Vagina (tissue), 2 donors: ENCODE data around the gene LILRB2. TPM values are rescaled to one million over a fixed set of nuclear protein-coding genes. Genes with fewer than 3 reads are reported as not detected.

Source experiments
- DNase-seq, 2 donors: peaks; one replicate each; pipeline ENCODE4 v3.0.0-alpha.2; 2017; ENCODE audit errors: extremely low spot score in 2 of 2
- H3K27ac ChIP-seq: fragments of 200-600 bp; sonication (generic); one replicate; pipeline ENCODE4 v1.5.1; 2019
- H3K27me3 ChIP-seq: fragments of 200-600 bp; sonication (generic); one replicate; pipeline ENCODE4 v1.5.1; 2019
- H3K36me3 ChIP-seq, 2 donors: fragments of 200-600 bp; sonication (generic); one replicate each; pipeline ENCODE4 v1.5.1; 2017 to 2019
- H3K4me1 ChIP-seq: fragments of 200-600 bp; sonication (generic); one replicate; pipeline ENCODE4 v1.5.1; 2019
- H3K4me3 ChIP-seq, 2 donors: fragments of 200-600 bp; sonication (generic); 1 replicate in 1 of 2; 2 replicates in 1 of 2; pipeline ENCODE4 v1.5.1; 2016 to 2019
- H3K9me3 ChIP-seq: fragments of 200-600 bp; sonication (generic); one replicate; pipeline ENCODE4 v1.5.1; 2019
- CTCF ChIP-seq, 3 experiments: fragments of 450-650 bp in 2 of 3; fragments of 200-600 bp in 1 of 3; sonication (generic) in 1 of 3; IDR thresholded peaks; one replicate each; pipeline ENCODE4 v1.5.1; 2017 to 2019; ENCODE audit warnings: antibody characterized with exemption in 3 of 3, mild to moderate bottlenecking in 2 of 3, moderate library complexity in 2 of 3
- POLR2A ChIP-seq, 2 donors: fragments of 450-650 bp; IDR thresholded peaks; one replicate each; pipeline ENCODE4 v1.6.1; 2017; ENCODE audit warnings: antibody characterized with exemption in 2 of 2, mild to moderate bottlenecking in 2 of 2, moderate library complexity in 2 of 2
- POLR2AphosphoS5 ChIP-seq, 2 donors: sonication (generic); formaldehyde crosslinking; IDR thresholded peaks; one replicate each; pipeline ENCODE4 v1.9.0; 2017; ENCODE audit warnings: antibody characterized with exemption in 2 of 2, mild to moderate bottlenecking in 2 of 2, low read depth in 1 of 2; ENCODE audit not compliant: insufficient read depth in 1 of 2
- intact Hi-C: fragments of 100-400 bp; cut with DNase I; formaldehyde crosslinking; loops from one replicate; pipeline ENCODE4 v1.15.1; 2023
- total RNA-seq: library from RNA; depleted of rRNA; stranded (reverse); fragments of >200 nt; gene quantifications from one replicate; pipeline ENCODE4 v1.2.3, GENCODE V29; 2016

The LILRB2 gene
- total RNA-seq, 1 donor from 2014 or later: 2.0 TPM

GRCh38 chr19:54315956-54316355 lies 35.0 kb upstream of the LILRB2 start:
- intact Hi-C loops: no loop called here

GRCh38 chr19:54312436-54313377 lies 31.8 kb upstream of the LILRB2 start, which contains the start of gene LILRA5:
LILRA5 (minus strand) TSS chr19:54313166; CDS start chr19:54313019, 147 bp downstream.
- Histone ChIP-seq H3K36me3 (no peaks in the 10 kb centered on the region), H3K27me3 (no peaks in the 10 kb centered on the region), H3K4me1 (no peaks in the 10 kb centered on the region), H3K9me3 (no peaks in the 10 kb centered on the region), H3K27ac (no peak within 1 kb of the TSS), H3K4me3 (no peak within 1 kb of the TSS)
- no peak for DNase-seq
- intact Hi-C loops: no loop called here
- no peak for TF ChIP-seq POLR2AphosphoS5 (IDR thresholded peaks at IDR 0.05; ENCODE audit: insufficient read depth in 1 of 2, low read depth in 1 of 2)
- no peak for TF ChIP-seq POLR2A (IDR thresholded peaks at IDR 0.05)
- no peak for TF ChIP-seq CTCF (IDR thresholded peaks at IDR 0.05)

More at GRCh38 chr19:54315956-54316355, 35.0 kb upstream of the LILRB2 start:
- Histone ChIP-seq H3K27me3 (no peaks in the 10 kb centered on the region), H3K4me1 (no peaks in the 10 kb centered on the region), H3K27ac (no peak overlapping the region), H3K36me3 (no peaks in the 10 kb centered on the region), H3K4me3 (no peak overlapping the region), H3K9me3 (no peaks in the 10 kb centered on the region)
- TF ChIP-seq POLR2A (IDR thresholded peaks at IDR 0.05): no peak
- no peak for TF ChIP-seq CTCF (IDR thresholded peaks at IDR 0.05)
- no peak for TF ChIP-seq POLR2AphosphoS5 (IDR thresholded peaks at IDR 0.05; ENCODE audit: insufficient read depth in 1 of 2, low read depth in 1 of 2)
- no peak for DNase-seq

GRCh38 chr19:54312011-54312410 lies 31.1 kb upstream of the LILRB2 start:
- H3K4me1 ChIP-seq: no peaks in the 10 kb centered on the region
- no peak overlapping the region for H3K27ac ChIP-seq
- no peak overlapping the region for H3K4me3 ChIP-seq
- H3K27me3 ChIP-seq: no peaks in the 10 kb centered on the region
- intact Hi-C loops: no loop called here
- no peaks in the 10 kb centered on the region for H3K9me3 ChIP-seq
- H3K36me3 ChIP-seq: no peaks in the 10 kb centered on the region
- TF ChIP-seq CTCF (IDR thresholded peaks at IDR 0.05): no peak
- TF ChIP-seq POLR2A (IDR thresholded peaks at IDR 0.05): no peak
- no peak for TF ChIP-seq POLR2AphosphoS5 (IDR thresholded peaks at IDR 0.05; ENCODE audit: insufficient read depth in 1 of 2, low read depth in 1 of 2)
- DNase-seq: no peak

- no peak overlapping the region for H3K4me3 ChIP-seq
- no peaks in the 10 kb centered on the region for H3K4me1 ChIP-seq
- no peak overlapping the region for H3K27ac ChIP-seq
- no peaks in the 10 kb centered on the region for H3K9me3 ChIP-seq
- H3K27me3 ChIP-seq: no peaks in the 10 kb centered on the region
- intact Hi-C loops: no loop called here
- DNase-seq: no peak
- TF ChIP-seq POLR2A (IDR thresholded peaks at IDR 0.05): no peak
- TF ChIP-seq POLR2AphosphoS5 (IDR thresholded peaks at IDR 0.05; ENCODE audit: insufficient read depth in 1 of 2, low read depth in 1 of 2): no peak
- TF ChIP-seq CTCF (IDR thresholded peaks at IDR 0.05): no peak
- no peaks in the 10 kb centered on the region for H3K36me3 ChIP-seq
These were observed 30.6 kb upstream of the LILRB2 start for GRCh38 chr19:54311486-54311885.

GRCh38 chr19:54310543-54310942 lies 29.6 kb upstream of the LILRB2 start:
- TF ChIP-seq POLR2A (IDR thresholded peaks at IDR 0.05) (no peak), CTCF (IDR thresholded peaks at IDR 0.05) (no peak), POLR2AphosphoS5 (IDR thresholded peaks at IDR 0.05; ENCODE audit: insufficient read depth in 1 of 2, low read depth in 1 of 2) (no peak)
- Histone ChIP-seq H3K4me3 (no peak overlapping the region), H3K36me3 (no peaks in the 10 kb centered on the region), H3K4me1 (no peaks in the 10 kb centered on the region), H3K27me3 (no peaks in the 10 kb centered on the region), H3K9me3 (no peaks in the 10 kb centered on the region), H3K27ac (no peak overlapping the region)
- intact Hi-C loops: no loop called here
- peak in 1 of 2 donors; percentile 64 for DNase-seq
